Muscle layer of colon (tissue), 2 donors: ENCODE measurements around the gene NEB.
"Not testable (repeated sequence)": the region's sequence is repeated elsewhere in the genome, so short reads cannot be mapped to it uniquely, and the experiment has no call there.

ENCODE experiments used
- H3K27ac ChIP-seq: one replicate; pipeline ENCODE4 v1.7.0; 2013; ENCODE audit warnings: low read depth, mild to moderate bottlenecking, low read length, moderate library complexity
- H3K27me3 ChIP-seq, 2 donors: one replicate each; pipeline ENCODE4 v1.7.0; 2013; ENCODE audit warnings: low read length in 2 of 2, mild to moderate bottlenecking in 2 of 2; ENCODE audit not compliant: insufficient read depth in 2 of 2, control insufficient read depth in 1 of 2
- H3K36me3 ChIP-seq: one replicate; pipeline ENCODE4 v1.7.0; 2013; ENCODE audit warnings: mild to moderate bottlenecking, low read length; ENCODE audit not compliant: insufficient read depth
- H3K4me1 ChIP-seq: one replicate; pipeline ENCODE4 v1.7.0; 2013; ENCODE audit warnings: mild to moderate bottlenecking, low read length; ENCODE audit not compliant: insufficient read depth
- H3K4me3 ChIP-seq, 2 donors: one replicate each; pipeline ENCODE4 v1.7.0; 2013; ENCODE audit warnings: low read length in 2 of 2, low read depth in 1 of 2, mild to moderate bottlenecking in 1 of 2, moderate library complexity in 1 of 2
- H3K9ac ChIP-seq: one replicate; pipeline ENCODE4 v1.7.0; 2013; ENCODE audit warnings: low read length
- H3K9me3 ChIP-seq: one replicate; pipeline ENCODE4 v1.7.0; 2013; ENCODE audit warnings: mild to moderate bottlenecking, low read length
- donor health status: abdominal sarcoma.
- donor health status: Adenocarcinoma of cecum.

Gene NEB

DNA sequence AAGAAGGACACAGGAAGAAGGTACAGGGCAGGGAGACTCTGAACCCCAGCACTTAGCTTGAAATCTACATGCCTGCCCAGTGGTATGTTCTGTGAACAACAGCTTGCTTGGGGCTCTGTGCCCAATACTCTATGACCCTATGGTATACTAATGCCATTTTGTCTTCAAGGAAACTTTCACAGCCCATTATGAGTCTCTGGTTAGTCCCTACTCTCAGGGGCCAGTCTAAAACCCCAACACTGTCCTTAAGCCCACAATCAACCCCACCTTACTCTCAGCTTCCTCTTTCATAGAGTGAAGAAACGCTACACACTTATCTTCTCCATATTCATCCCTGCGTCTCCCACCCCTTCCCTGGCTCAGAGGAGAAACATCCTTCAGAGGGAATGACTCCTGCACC, 16.0 kb downstream of the NEB start:
- no peaks in the 10 kb centered on the region for H3K9me3 ChIP-seq
- no peaks in the 10 kb centered on the region for H3K27me3 ChIP-seq
- H3K4me1 ChIP-seq = no peaks in the 10 kb centered on the region
- H3K36me3 ChIP-seq = no peaks in the 10 kb centered on the region
- no peak overlapping the region for H3K9ac ChIP-seq
- H3K4me3 ChIP-seq = no peak overlapping the region
- H3K27ac ChIP-seq = no peak overlapping the region

DNA sequence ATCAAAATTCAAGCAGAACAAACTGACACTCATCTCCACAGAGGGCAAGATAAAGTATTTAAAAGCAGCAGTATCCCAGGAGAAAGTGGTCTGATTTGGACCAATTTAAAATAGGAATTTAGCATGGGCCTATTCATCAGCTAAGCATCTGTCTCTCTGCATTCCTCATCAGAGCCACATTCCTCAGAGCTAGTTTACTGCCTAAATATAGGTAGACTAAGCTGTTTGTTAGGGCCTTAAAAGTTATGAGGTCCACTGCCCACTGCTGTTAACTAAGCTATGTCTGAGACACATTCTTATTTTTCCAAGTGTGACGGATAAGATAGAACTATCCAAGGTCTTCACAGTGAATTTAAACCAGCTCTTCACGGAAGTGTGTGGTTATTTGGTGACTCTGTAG, 17.6 kb downstream of the NEB start:
- no peaks in the 10 kb centered on the region for H3K4me1 ChIP-seq
- H3K9ac ChIP-seq = no peak overlapping the region
- no peaks in the 10 kb centered on the region for H3K27me3 ChIP-seq
- H3K9me3 ChIP-seq = no peaks in the 10 kb centered on the region
- H3K4me3 ChIP-seq = no peak overlapping the region
- no peaks in the 10 kb centered on the region for H3K36me3 ChIP-seq
- no peak overlapping the region for H3K27ac ChIP-seq

- Histone ChIP-seq H3K9ac (no peak overlapping the region), H3K27me3 (no peaks in the 10 kb centered on the region), H3K4me1 (no peaks in the 10 kb centered on the region), H3K4me3 (no peak overlapping the region), H3K27ac (no peak overlapping the region), H3K36me3 (no peaks in the 10 kb centered on the region), H3K9me3 (no peaks in the 10 kb centered on the region)
Observed at GRCh38 chr2:151713291-151713903, 20.9 kb downstream of the NEB start.

DNA sequence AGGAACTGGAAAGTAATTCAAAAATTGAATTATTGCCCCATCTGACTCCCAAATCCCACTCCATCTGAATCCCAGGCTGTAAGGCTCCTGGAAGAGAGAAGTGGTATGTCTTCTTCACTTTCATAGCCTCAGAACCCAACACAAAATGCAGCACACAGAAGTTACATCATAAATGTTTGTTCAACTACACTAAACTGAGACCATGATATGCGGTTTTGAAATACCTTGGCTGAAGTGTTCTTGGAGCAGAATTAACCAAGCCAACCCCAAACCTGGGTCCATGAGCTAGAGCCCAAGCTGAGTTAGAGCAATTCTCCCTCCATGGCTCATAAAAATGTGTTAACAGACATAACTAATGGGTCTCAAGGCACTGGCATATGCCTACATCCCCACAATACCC, 23.3 kb downstream of the NEB start:
- no peaks in the 10 kb centered on the region for H3K9me3 ChIP-seq
- H3K27ac ChIP-seq = no peak overlapping the region
- H3K4me3 ChIP-seq = no peak overlapping the region
- no peaks in the 10 kb centered on the region for H3K27me3 ChIP-seq
- H3K36me3 ChIP-seq = no peaks in the 10 kb centered on the region
- H3K9ac ChIP-seq = no peak overlapping the region
- no peaks in the 10 kb centered on the region for H3K4me1 ChIP-seq

- Histone ChIP-seq H3K27me3 (no peaks in the 10 kb centered on the region), H3K9me3 (no peaks in the 10 kb centered on the region), H3K36me3 (no peaks in the 10 kb centered on the region), H3K9ac (no peak overlapping the region), H3K27ac (no peak overlapping the region), H3K4me1 (no peaks in the 10 kb centered on the region), H3K4me3 (no peak overlapping the region)
Observed at GRCh38 chr2:151708788-151709187, 25.5 kb downstream of the NEB start.

GRCh38 chr2:151707857-151708256, 26.4 kb downstream of the NEB start:
- H3K4me1 ChIP-seq = no peaks in the 10 kb centered on the region

DNA sequence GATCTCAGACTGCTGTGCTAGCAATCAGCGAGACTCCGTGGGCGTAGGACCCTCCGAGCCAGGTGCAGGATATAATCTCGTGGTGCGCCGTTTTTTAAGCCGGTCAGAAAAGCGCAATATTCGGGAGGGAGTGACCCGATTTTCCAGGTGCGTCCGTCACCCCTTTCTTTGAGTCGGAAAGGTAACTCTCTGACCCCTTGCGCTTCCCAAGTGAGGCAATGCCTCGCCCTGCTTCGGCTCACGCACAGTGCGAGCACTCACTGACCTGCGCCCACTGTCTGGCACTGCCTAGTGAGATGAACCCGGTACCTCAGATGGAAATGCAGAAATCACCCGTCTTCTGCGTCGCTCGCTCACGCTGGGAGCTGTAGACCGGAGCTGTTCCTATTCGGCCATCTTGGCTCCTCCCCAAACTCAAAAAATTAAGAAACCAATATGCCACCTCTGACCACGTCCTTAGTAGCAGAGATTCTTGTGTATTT, 29.8 kb downstream of the NEB start:
- not testable (repeated sequence) for H3K27me3 ChIP-seq, H3K9me3 ChIP-seq, H3K4me1 ChIP-seq, H3K36me3 ChIP-seq, H3K27ac ChIP-seq, H3K4me3 ChIP-seq, H3K9ac ChIP-seq

More at GRCh38 chr2:151707857-151708256, 26.4 kb downstream of the NEB start:
- Histone ChIP-seq H3K27ac (no peak overlapping the region), H3K9me3 (no peaks in the 10 kb centered on the region), H3K4me3 (no peak overlapping the region), H3K36me3 (no peaks in the 10 kb centered on the region), H3K9ac (no peak overlapping the region), H3K27me3 (no peaks in the 10 kb centered on the region)

DNA sequence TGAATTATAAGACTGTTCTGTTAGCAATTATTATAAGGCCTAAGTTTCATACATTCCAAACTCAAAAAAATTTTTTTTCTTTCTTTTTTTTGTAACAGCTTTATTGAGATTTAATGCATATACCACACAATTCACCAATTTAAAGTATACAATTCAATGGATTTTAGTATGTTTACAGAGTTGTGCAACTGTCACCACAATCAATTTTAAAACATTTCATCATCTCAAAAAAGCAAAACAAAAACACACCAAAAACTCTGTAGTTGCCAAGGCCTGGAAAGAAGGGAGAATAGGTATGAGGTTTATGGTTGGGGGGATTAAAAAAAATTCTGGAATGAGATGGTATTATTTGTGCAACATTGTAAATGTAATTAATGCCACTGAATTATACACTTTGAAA, 36.1 kb downstream of the NEB start:
- H3K36me3 ChIP-seq = not testable (repeated sequence)

DNA sequence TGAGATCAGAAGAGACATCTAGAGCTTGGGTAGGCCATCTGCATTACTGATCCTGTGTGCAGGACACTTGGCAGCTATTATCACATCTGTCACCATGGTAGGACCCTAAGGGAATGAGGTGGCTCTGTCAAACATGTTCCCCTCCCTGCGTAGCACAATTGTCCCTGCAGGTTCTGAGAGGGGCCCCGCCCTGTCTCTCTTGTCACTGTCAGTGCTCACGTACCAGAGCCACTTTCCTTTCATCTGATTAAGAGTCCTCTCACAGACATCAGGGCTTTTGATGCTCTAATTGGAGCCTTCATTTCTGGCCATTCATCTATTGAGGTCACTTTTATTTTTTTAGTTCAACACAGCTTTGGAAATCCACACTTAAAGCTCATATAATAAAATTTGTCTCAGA, 38.5 kb downstream of the NEB start:
- H3K4me3 ChIP-seq = no peak overlapping the region

More for the DNA sequence above, 36.1 kb downstream of the NEB start:
- not testable (repeated sequence) for H3K27ac ChIP-seq, H3K27me3 ChIP-seq, H3K9me3 ChIP-seq, H3K9ac ChIP-seq, H3K4me1 ChIP-seq, H3K4me3 ChIP-seq

DNA sequence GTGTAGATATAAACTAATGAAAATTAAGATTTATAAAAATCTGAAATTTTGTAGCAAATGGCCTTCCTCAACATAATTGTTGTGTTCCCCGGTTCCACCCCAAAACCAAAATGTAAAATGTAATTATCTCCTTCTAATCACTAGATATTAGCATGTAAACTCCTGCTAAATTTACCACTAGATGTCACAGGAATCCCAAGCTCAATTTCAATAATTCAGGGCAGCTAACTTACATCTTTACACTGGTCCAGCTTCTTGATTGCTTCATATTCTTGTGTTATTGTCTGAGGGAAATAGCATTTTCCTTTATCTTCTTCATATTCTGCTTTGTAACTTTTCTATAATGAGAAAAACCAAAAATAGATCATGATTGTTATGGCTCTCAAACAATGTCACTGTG, 42.6 kb downstream of the NEB start:
- H3K9me3 ChIP-seq = no peaks in the 10 kb centered on the region
- no peaks in the 10 kb centered on the region for H3K4me1 ChIP-seq
- no peaks in the 10 kb centered on the region for H3K27me3 ChIP-seq
- H3K27ac ChIP-seq = no peak overlapping the region
- no peaks in the 10 kb centered on the region for H3K36me3 ChIP-seq
- H3K4me3 ChIP-seq = no peak overlapping the region
- no peak overlapping the region for H3K9ac ChIP-seq

More for the DNA sequence above, 38.5 kb downstream of the NEB start:
- no peak overlapping the region for H3K27ac ChIP-seq
- no peaks in the 10 kb centered on the region for H3K9me3 ChIP-seq
- no peaks in the 10 kb centered on the region for H3K27me3 ChIP-seq
- no peaks in the 10 kb centered on the region for H3K36me3 ChIP-seq
- H3K4me1 ChIP-seq = no peaks in the 10 kb centered on the region
- no peak overlapping the region for H3K9ac ChIP-seq

DNA sequence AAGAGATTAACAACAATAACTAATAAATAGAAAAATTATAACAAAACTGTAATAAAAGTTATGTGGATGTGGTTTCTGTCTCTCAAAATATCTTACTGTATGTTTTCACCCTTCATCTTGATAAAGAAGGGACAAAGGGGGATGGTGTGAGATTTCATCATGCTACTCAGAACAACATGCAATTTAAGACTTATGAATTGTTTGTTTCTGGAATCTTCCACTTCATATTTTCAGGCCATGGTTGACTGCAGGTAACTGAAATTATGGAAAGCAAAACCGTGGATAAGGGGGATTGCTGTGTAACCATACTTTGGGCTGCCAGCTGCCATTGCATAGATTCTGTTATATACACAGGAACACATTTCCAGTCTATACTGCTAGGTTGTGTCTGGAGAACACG, 45.6 kb downstream of the NEB start:
- Histone ChIP-seq H3K4me3 (no peak overlapping the region), H3K9ac (no peak overlapping the region), H3K9me3 (no peaks in the 10 kb centered on the region), H3K27ac (no peak overlapping the region), H3K27me3 (no peaks in the 10 kb centered on the region), H3K4me1 (no peaks in the 10 kb centered on the region), H3K36me3 (no peaks in the 10 kb centered on the region)

- no peak overlapping the region for H3K9ac ChIP-seq
- no peak overlapping the region for H3K4me3 ChIP-seq
- H3K27ac ChIP-seq = no peak overlapping the region
- no peaks in the 10 kb centered on the region for H3K4me1 ChIP-seq
- H3K27me3 ChIP-seq = no peaks in the 10 kb centered on the region
- no peaks in the 10 kb centered on the region for H3K9me3 ChIP-seq
- no peaks in the 10 kb centered on the region for H3K36me3 ChIP-seq
Observed at GRCh38 chr2:151682459-151683003, 51.7 kb downstream of the NEB start.
